ENCODE data around the gene WDR90.
"Not testable (repeated sequence)": the region's sequence is repeated elsewhere in the genome, so short reads cannot be mapped to it uniquely, and the experiment has no call there.

WDR90 gene

DNA sequence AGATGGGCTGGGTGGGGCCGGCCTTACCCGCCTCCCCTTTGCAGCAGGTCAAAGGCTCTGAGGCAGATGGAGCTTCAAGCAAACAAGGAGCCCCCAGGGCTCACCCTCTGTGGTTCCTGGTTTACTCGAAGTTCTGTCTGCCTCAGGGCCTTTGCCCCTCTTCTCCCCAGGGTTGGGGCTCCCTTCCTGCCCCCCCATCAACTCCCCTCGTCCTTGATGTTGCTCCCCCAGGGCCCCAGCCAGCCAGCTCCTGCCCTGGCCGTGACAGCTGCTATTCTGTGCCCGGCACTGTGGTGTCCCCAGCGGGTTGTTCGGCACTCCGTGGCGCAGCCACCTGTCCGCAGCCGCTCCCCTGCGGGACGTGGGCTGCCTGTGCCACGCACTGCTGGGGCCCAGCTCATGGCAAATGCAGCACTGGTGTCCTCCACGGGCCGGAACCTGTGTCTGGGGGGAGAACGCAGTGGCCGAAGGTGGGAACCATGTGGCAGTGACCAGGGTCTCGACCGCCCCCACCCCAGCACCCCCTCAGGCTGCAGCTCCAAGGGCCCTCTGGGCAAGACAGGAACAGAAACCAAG, 61.4 kb downstream of the WDR90 start:
- no peak for FAIRE-seq

- FAIRE-seq = no peak
These were observed 61.9 kb downstream of the WDR90 start for GRCh38 chr16:711084-711483.

DNA sequence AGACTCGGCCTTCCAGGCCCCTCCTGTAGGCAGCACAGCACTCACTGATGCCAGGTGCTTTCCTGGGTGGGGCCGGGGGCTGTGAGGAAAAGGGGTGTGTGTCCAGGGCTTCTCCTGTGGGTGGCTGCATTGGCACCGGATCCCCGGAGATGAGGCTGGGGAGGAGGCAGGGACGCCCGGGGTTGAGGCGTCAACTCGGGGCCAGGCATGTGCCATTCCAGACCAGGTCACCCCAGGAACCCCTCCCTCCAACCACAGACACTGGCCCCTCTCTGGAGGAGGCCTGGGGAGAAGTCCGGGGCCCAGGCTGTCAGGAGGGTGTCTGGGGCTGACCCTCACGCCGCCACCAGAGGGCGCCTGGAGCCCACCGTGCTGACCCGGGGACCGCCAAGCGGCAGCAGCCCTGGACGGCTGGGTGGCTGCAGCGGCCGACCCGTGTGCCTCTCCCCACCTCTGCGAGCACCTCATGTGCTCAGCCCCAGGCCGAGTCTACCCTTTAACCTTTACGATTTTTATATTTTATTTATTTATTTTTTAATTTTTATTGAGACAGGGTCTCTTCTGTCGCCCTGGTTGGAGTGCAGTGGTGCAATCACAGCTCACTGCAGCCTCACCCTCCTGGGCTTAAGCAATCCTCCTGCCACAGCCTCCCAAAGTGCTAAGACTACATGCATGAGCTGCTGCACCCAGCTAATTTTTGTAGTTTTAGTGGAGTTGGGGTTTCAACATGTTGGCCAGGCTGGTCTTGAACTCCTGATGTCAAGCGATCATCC, 62.6 kb downstream of the WDR90 start:
- FAIRE-seq = no peak

- FAIRE-seq = not testable (repeated sequence)
These were observed 63.6 kb downstream of the WDR90 start for GRCh38 chr16:712740-713250.

GRCh38 chr16:714079-714478, 64.9 kb downstream of the WDR90 start:
- no peak for FAIRE-seq

DNA sequence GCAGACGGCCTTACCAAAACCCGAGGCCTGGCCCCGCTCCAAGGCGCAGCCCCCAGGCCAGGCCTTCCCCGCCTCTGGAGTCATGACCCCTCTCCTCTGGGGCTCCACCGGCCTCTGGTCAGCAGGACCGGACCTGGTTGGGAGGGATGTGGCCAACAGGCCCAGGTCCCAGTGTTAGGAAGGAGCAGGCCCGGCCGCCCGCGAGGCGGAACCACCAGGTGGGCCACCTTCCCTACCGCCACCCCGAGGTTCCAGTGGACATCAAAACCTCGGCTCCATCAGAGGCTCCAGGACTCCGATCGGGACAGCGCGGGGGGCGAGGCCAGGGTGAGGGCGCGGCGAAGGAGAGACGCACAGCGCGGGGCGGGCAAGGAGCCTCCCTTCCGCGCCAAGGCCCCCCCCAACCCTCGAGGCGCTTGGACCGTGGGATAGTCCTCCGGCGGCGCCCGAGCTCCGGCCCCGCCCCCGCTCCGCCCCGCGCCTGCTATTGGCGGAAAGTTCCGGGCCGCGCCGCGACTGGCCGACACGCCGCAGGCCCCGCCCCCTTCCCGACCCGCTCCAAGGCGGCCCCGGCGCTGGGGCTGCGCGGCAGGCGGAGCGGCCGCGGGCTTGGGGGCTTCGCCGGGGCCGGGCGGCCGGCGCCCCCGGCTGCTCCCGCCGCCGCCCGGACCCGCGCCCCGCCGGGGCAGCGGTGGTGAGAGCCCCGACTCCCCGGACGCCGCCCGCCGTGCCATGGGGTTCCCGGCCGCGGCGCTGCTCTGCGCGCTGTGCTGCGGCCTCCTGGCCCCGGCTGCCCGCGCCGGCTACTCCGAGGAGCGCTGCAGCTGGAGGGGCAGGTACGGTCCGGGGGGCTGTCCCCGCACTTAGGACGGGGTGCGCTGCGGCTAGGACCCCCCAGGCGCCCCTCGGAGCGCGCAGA, 65.7 kb downstream of the WDR90 start, which contains the start of gene METRN:
METRN (plus strand) TSS at position 561 of the 919 bp plus-strand sequence; CDS start at position 733, 172 bp downstream.
- no peak for FAIRE-seq

DNA sequence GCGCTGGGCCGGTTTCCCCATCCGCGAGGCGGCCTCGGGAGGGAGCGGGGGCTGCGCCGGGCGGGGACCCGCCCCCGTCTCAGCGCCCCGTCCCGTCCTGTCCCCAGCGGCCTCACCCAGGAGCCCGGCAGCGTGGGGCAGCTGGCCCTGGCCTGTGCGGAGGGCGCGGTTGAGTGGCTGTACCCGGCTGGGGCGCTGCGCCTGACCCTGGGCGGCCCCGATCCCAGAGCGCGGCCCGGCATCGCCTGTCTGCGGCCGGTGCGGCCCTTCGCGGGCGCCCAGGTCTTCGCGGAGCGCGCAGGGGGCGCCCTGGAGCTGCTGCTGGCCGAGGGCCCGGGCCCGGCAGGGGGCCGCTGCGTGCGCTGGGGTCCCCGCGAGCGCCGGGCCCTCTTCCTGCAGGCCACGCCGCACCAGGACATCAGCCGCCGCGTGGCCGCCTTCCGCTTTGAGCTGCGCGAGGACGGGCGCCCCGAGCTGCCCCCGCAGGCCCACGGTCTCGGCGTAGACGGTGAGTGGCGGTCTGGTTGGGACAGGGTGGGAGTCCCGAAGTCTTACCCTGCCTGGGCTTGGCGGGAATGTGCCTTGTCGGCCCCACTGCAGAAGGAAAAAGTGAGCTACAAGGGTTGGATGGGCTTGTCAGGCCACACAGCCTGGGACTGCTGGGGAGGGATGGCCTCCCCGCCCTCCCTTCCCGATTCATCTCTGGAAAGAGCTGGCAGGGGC, 66.5 kb downstream of the WDR90 start:
- FAIRE-seq = no peak

DNA sequence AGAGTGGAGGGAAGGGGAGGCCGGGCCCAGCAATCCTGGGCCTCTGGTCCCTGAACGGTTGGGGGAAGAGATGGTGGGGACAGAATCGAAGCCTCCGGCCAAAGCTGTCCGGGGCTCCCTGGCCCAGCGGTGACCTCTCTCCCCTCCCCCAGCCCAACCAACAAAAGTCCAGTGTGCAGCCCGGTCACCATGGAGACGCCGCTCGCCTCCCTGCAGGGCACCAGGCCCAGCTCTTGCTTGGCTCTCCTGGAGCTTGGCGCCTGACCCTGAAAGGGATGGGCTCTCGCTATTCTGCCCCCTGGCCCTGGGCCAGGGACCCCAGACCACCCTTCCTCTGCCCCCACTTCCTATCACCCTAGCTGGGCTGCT, 67.0 kb downstream of the WDR90 start:
- FAIRE-seq = no peak

DNA sequence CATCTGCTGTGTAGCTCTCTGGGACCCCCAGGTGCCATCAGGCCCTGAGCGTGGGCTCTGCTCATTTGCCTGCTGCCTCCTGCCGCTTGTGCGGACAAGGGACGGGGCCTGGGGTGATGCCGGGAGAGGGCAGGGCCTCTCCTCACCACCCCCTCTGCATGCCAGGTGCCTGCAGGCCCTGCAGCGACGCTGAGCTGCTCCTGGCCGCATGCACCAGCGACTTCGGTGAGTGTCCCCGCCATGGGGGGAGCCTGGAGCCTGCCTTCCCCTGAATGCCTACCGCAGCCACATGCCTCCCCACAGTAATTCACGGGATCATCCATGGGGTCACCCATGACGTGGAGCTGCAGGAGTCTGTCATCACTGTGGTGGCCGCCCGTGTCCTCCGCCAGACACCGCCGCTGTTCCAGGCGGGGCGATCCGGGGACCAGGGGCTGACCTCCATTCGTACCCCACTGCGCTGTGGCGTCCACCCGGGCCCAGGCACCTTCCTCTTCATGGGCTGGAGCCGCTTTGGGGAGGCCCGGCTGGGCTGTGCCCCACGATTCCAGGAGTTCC, 67.7 kb downstream of the WDR90 start:
- no peak for FAIRE-seq

Measured in islet of Langerhans (tissue), 1 donor.